Chondrocyte (in vitro differentiated cells): ENCODE measurements around the gene SBNO2. TPM values are rescaled to one million over a fixed set of nuclear protein-coding genes. Genes with fewer than 3 reads are reported as not detected.
A peak's percentile ranks its signal among the peaks of the same experiment; 100 is the strongest.

Experiments used
- DNase-seq: peaks from one replicate; pipeline ENCODE4 v3.0.0; 2021; ENCODE audit warnings: mixed read lengths, low spot score
- H3K27ac Mint-ChIP-seq: one replicate; pipeline ENCODE4 v1.8.0; 2021; ENCODE audit warnings: mild to moderate bottlenecking, moderate library complexity, mixed read lengths; ENCODE audit not compliant: unreplicated experiment
- H3K27me3 Mint-ChIP-seq: 2 replicates; pipeline ENCODE4 v1.8.0; 2021; ENCODE audit warnings: low read depth, mixed read lengths
- H3K36me3 Mint-ChIP-seq: 2 replicates; pipeline ENCODE4 v1.8.0; 2021; ENCODE audit warnings: low read depth, mixed read lengths
- H3K4me1 Mint-ChIP-seq: 2 replicates; pipeline ENCODE4 v1.8.0; 2021; ENCODE audit warnings: low read depth, mild to moderate bottlenecking, mixed read lengths
- H3K4me3 Mint-ChIP-seq: one replicate; pipeline ENCODE4 v1.8.0; 2021; ENCODE audit warnings: mild to moderate bottlenecking, moderate library complexity, mixed read lengths; ENCODE audit not compliant: unreplicated experiment
- H3K9me3 Mint-ChIP-seq: 2 replicates; pipeline ENCODE4 v1.8.0; 2021; ENCODE audit warnings: low read depth, mixed read lengths
- CTCF ChIP-seq: fragments of 200-600 bp; sonication (generic); IDR thresholded peaks from 2 replicates; pipeline ENCODE4 v1.5.0; 2021; ENCODE audit warnings: antibody characterized with exemption, mild to moderate bottlenecking, moderate library complexity
- total RNA-seq: library from RNA; stranded (reverse); gene quantifications from 3 replicates; pipeline ENCODE4 v1.2.1, GENCODE V29; 2021

The SBNO2 gene
- total RNA-seq, 1 donor from 2014 or later: 45.6 TPM

GRCh38 chr19:1182727-1183126, 8.7 kb upstream of the SBNO2 start:
- Mint-ChIP-seq H3K9me3 (no peaks in the 10 kb centered on the region), H3K27ac (no peak overlapping the region), H3K27me3 (no peaks in the 10 kb centered on the region)

GRCh38 chr19:1182068-1182467, 8.0 kb upstream of the SBNO2 start:
- TF ChIP-seq CTCF: no peak
- peaks cover 21% of the 10 kb centered on the region for H3K4me1 Mint-ChIP-seq
- H3K4me3 Mint-ChIP-seq: no peak overlapping the region
- H3K36me3 Mint-ChIP-seq: no peaks in the 10 kb centered on the region
- no peaks in the 10 kb centered on the region for H3K9me3 Mint-ChIP-seq
- no peaks in the 10 kb centered on the region for H3K27me3 Mint-ChIP-seq
- H3K27ac Mint-ChIP-seq: peak overlapping the region; percentile 24
- DNase-seq: no peak

More at GRCh38 chr19:1182727-1183126, 8.7 kb upstream of the SBNO2 start:
- Mint-ChIP-seq H3K36me3 (no peaks in the 10 kb centered on the region), H3K4me3 (no peak overlapping the region), H3K4me1 (peaks cover 14% of the 10 kb centered on the region)
- no peak for DNase-seq
- TF ChIP-seq CTCF: no peak

GRCh38 chr19:1181606-1182005, 7.5 kb upstream of the SBNO2 start:
- Mint-ChIP-seq H3K27me3 (no peaks in the 10 kb centered on the region), H3K9me3 (no peaks in the 10 kb centered on the region), H3K36me3 (no peaks in the 10 kb centered on the region), H3K27ac (peak overlapping the region; percentile 69), H3K4me3 (no peak overlapping the region), H3K4me1 (peaks cover 24% of the 10 kb centered on the region)
- TF ChIP-seq CTCF: no peak
- no peak for DNase-seq

- Mint-ChIP-seq H3K4me3 (peak overlapping the region; percentile 49), H3K36me3 (no peaks in the 10 kb centered on the region), H3K4me1 (peaks cover 30% of the 10 kb centered on the region), H3K27ac (peak overlapping the region; percentile 94), H3K27me3 (no peaks in the 10 kb centered on the region), H3K9me3 (no peaks in the 10 kb centered on the region)
- no peak for DNase-seq
- peak; percentile 64 for TF ChIP-seq CTCF
These were observed 3.5 kb upstream of the SBNO2 start for GRCh38 chr19:1177322-1178114.

GRCh38 chr19:1173159-1173844, 766 bp downstream of the SBNO2 start:
- no peak for TF ChIP-seq CTCF
- H3K4me1 Mint-ChIP-seq: peaks cover 48% of the 10 kb centered on the region
- H3K36me3 Mint-ChIP-seq: no peaks in the 10 kb centered on the region
- H3K4me3 Mint-ChIP-seq: peak overlapping the region; percentile 81
- peak overlapping the region; percentile 90 for H3K27ac Mint-ChIP-seq
- no peak for DNase-seq
- H3K9me3 Mint-ChIP-seq: no peaks in the 10 kb centered on the region
- no peaks in the 10 kb centered on the region for H3K27me3 Mint-ChIP-seq
